ENCODE results near the gene ECHS1. TPM values are rescaled to one million over a fixed set of nuclear protein-coding genes. Genes with fewer than 3 reads are reported as not detected.
A peak's percentile ranks its signal among the peaks of the same experiment; 100 is the strongest.

The ECHS1 gene
- total and polyA plus RNA-seq, 10 donors: 29.8 to 81.2 (median 45.8) TPM

DNA sequence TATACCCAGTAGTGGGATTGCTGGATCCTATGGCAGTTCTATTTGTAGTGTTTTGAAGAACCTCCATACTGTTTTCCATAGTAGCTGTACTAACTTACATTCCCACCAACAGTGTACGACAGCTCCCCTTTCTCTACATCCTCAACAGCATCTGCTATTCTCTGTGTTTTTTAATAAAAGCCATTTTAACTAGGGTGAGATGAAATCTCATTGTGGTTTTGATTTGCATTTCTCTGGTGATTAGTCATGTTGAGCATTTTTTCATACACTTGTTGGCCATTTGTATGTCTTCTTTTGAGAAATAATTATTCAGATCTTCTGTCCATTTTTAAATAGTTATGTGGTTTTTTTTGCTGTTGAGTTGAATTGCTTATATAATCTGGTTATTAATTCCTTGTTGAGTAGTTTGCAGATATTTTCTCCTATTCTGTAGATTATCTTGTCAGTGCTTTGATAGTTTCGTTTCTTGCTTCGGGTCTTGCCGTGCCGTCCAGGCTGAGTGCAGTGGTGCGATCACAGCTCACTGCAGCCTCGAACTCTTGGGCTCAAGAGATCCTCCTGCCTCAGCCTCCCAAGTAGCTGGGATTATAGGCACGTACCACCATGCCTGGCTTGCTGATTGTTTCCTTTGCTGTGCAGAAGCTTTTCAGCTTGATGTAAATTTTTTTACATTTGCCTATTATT, 32.8 kb upstream of the ECHS1 start:
- Histone ChIP-seq H3K4me3 (no peak overlapping the region), H3K27ac (peak overlapping the region in 2 of 8 donors; percentile 23 to 27), H3K9me3 (peaks cover 1 to 22% (median 10%) of the 10 kb centered on the region in 8 donors), H3K27me3 (replicated peaks in 1 of 7) (no peaks in the 10 kb centered on the region), H3K4me1 (peaks cover 5 to 28% (median 13%) of the 10 kb centered on the region in 6 donors), H3K36me3 (peaks cover 3 to 98% (median 52%) of the 10 kb centered on the region in 6 donors)
- DNase-seq: no peak
- intact Hi-C loops (cut with DNase I; ENCODE audit: low total_unique reads): no loop called here
- 69 to 84% (median 80%) methylated on average over 8 of the region's 8 CpGs for WGBS, 5 donors
- TF ChIP-seq CTCF (IDR thresholded peaks at IDR 0.05 in 8 of 11, conservative IDR thresholded peaks at IDR 0.05 in 3 of 11): no peak
- TF ChIP-seq POLR2A (IDR thresholded peaks at IDR 0.05): no peak
- TF ChIP-seq POLR2AphosphoS5 (IDR thresholded peaks at IDR 0.05): no peak

DNA sequence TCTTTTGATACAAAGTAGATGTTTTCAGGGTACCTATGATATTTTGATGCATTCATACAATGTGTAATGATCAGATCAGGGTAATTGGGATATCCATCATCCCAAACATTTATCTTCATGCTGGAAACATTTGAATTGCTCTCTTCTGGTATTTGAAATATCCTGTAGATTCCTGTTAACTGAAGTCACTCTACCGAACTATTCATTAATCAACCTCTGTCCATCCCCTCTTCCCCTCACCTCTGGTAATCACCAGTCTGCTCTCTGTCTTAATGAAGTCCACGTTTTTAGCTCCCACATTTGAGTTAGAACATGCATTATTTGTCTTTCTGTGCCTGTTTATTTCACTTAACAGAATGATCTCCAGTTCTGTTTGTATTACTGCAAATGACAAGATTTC, 32.1 kb upstream of the ECHS1 start:
- Histone ChIP-seq H3K9me3 (peaks cover 0 to 15% (median 3%) of the 10 kb centered on the region in 8 donors), H3K4me3 (no peak overlapping the region), H3K36me3 (peaks cover 0 to 93% (median 45%) of the 10 kb centered on the region in 6 donors), H3K27me3 (replicated peaks in 1 of 7) (no peaks in the 10 kb centered on the region), H3K27ac (peak overlapping the region in 1 of 8 donors; percentile 27), H3K4me1 (peaks cover 12 to 35% (median 20%) of the 10 kb centered on the region in 6 donors)
- TF ChIP-seq CTCF (IDR thresholded peaks at IDR 0.05 in 8 of 11, conservative IDR thresholded peaks at IDR 0.05 in 3 of 11): no peak
- no peak for TF ChIP-seq POLR2AphosphoS5 (IDR thresholded peaks at IDR 0.05)
- TF ChIP-seq POLR2A (IDR thresholded peaks at IDR 0.05): no peak
- no peak for DNase-seq
- intact Hi-C loops (cut with DNase I; ENCODE audit: low total_unique reads): no loop called here
- WGBS, 5 donors: 66 to 74% (median 70%) methylated on average over 2 of the region's 2 CpGs

DNA sequence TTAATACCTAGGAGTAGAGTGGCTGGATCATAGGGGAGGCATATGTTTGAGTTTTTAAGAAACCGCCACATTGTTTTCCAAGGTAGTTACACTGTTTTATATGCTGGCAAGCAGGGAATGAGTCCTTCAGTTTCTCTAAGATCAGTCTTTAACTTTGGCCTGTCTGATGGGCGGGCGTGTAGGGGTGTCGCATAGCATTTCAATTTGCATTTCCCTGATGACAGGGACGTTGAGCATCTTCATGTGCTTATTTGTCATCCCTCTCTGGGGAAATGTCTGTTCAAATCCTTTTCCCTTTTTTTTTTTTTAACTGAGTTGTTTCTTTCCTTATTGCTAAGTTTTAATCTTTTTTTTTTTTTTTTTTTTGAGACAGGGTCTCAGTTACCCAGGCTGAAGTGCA, 30.6 kb upstream of the ECHS1 start:
- no peak overlapping the region for H3K27ac ChIP-seq
- peaks cover 14 to 49% (median 24%) of the 10 kb centered on the region in 6 donors for H3K4me1 ChIP-seq
- H3K9me3 ChIP-seq: peaks cover 0 to 3% (median 0%) of the 10 kb centered on the region in 8 donors
- 88 to 95% (median 91%) methylated on average over 5 of the region's 5 CpGs for WGBS, 5 donors
- no peak overlapping the region for H3K4me3 ChIP-seq
- H3K27me3 ChIP-seq (replicated peaks in 1 of 7): no peaks in the 10 kb centered on the region
- peaks cover 0 to 93% (median 44%) of the 10 kb centered on the region in 6 donors for H3K36me3 ChIP-seq
- intact Hi-C loops (cut with DNase I; ENCODE audit: low total_unique reads): no loop called here
- DNase-seq: no peak
- TF ChIP-seq POLR2A (IDR thresholded peaks at IDR 0.05): no peak
- TF ChIP-seq POLR2AphosphoS5 (IDR thresholded peaks at IDR 0.05): no peak
- TF ChIP-seq CTCF (IDR thresholded peaks at IDR 0.05 in 8 of 11, conservative IDR thresholded peaks at IDR 0.05 in 3 of 11): no peak

DNA sequence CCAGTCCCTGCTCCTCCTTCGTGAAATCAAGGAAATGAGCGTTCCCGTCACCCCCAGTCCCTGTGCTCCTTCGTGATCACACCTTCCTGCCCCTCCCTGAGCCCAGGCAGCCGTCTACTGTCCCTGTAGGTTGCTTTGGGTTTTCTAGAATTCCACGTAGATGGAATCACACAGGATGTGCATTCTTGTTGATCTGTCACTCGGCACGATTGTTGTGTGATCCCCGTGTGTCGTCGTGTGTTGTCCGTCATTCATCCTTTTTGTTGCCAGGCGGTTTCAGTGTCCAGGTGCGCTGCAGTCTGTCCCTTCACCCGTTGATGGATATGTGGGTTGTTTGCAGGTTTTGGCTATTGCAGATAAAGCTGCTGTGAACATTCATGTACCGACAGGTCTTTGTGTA, 30.2 kb upstream of the ECHS1 start:
- Histone ChIP-seq H3K9me3 (no peaks in the 10 kb centered on the region), H3K4me3 (no peak overlapping the region), H3K4me1 (peaks cover 14 to 49% (median 24%) of the 10 kb centered on the region in 6 donors), H3K27me3 (replicated peaks in 1 of 7) (no peaks in the 10 kb centered on the region), H3K27ac (no peak overlapping the region), H3K36me3 (peaks cover 0 to 93% (median 47%) of the 10 kb centered on the region in 6 donors)
- intact Hi-C loops (cut with DNase I; ENCODE audit: low total_unique reads): no loop called here
- WGBS, 5 donors: 86 to 89% (median 87%) methylated on average over 16 of the region's 16 CpGs
- no peak for DNase-seq
- no peak for TF ChIP-seq CTCF (IDR thresholded peaks at IDR 0.05 in 8 of 11, conservative IDR thresholded peaks at IDR 0.05 in 3 of 11)
- peak in 2 of 3 donors; percentile 17 to 18 for TF ChIP-seq POLR2AphosphoS5 (IDR thresholded peaks at IDR 0.05)

All from spleen (tissue), 11 donors.